ENCODE results near the gene UBR2. TPM values are rescaled to one million over a fixed set of nuclear protein-coding genes. Genes with fewer than 3 reads are reported as not detected.

The UBR2 gene
- total and polyA plus RNA-seq, 2 of the 13 experiments (the other 11 are each of a cell fraction or from before 2014, with no cell fraction given) = 17.6 to 29.3 TPM

DNA sequence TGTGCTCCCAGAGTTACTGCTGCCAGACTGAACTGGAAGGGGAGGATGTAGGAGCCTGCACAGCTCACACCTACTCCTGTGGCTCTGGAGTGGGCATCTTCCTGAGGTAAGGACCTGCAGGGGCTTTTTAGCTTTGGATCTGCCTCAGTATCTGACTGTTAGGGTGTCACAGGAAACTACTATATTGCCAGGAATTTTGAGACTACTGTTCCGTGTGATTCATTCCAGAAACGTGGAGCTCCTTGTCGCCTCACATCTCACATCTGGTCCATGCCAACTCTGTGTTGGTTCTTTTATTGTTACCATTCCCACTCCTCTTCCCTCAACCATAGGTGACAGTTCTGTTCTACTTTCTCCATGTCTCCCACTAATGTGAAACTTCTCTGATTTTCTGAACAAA is 124.5 kb downstream of the UBR2 start:
- Histone ChIP-seq H4K20me1 (ENCODE audit: insufficient read depth, low read length) (no peaks in the 10 kb centered on the region), H3K27ac (ENCODE audit: extremely low read length, insufficient read depth, low read length) (no peak overlapping the region), H3K4me2 (ENCODE audit: low read depth, low read length) (no peak overlapping the region), H2AFZ (ENCODE audit: low read length) (no peak overlapping the region), H3K36me3 (replicated peaks in 1 of 2; ENCODE audit: control insufficient read depth in 1 of 2, insufficient read depth in 2 of 2, low read length in 2 of 2) (peaks cover 27 to 64% of the 10 kb centered on the region in 2 experiments), H3K9ac (ENCODE audit: insufficient read depth, low read depth, low read length) (no peak overlapping the region), H3K27me3 (ENCODE audit: control insufficient read depth in 1 of 2, insufficient read depth in 2 of 2, low read length in 2 of 2) (no peaks in the 10 kb centered on the region), H3K4me3 (replicated peaks in 1 of 3; ENCODE audit: insufficient read depth in 1 of 3, low read depth in 2 of 3, low read length in 3 of 3) (no peak overlapping the region), H3K9me3 (ENCODE audit: low read length) (no peaks in the 10 kb centered on the region), H3K4me1 (ENCODE audit: insufficient read depth, low read length) (no peaks in the 10 kb centered on the region), H3K79me2 (ENCODE audit: insufficient read depth, low read length) (no peaks in the 10 kb centered on the region)
- FAIRE-seq (no peak), ATAC-seq (no peak), DNase-seq (ENCODE audit: low spot score) (no peak)
- POLR2A ChIA-PET = no interaction called here
- CTCF ChIA-PET (ENCODE audit: low intra/inter-chr PET ratio, low total read pairs) = no interaction called here
- in situ Hi-C loops (cut with HindIII; ENCODE audit: extremely low pct_ligation_motif_present, low pct_unique_long_range_greater_than_20kb) (no loop called here), intact Hi-C loops (cut with micrococcal nuclease; ENCODE audit: unreplicated experiment) (no loop called here)
- TF ChIP-seq BCL3 (CRISPR knock-in tag; IDR thresholded peaks at IDR 0.05) (no peak), REL (CRISPR knock-in tag; conservative IDR thresholded peaks at IDR 0.05) (no peak)
- 95% methylated on average over 3 of the region's 3 CpGs for WGBS (ENCODE audit: low lambda C conversion rate)
- BruUV-seq (replicated peaks) = no TSS peak

DNA sequence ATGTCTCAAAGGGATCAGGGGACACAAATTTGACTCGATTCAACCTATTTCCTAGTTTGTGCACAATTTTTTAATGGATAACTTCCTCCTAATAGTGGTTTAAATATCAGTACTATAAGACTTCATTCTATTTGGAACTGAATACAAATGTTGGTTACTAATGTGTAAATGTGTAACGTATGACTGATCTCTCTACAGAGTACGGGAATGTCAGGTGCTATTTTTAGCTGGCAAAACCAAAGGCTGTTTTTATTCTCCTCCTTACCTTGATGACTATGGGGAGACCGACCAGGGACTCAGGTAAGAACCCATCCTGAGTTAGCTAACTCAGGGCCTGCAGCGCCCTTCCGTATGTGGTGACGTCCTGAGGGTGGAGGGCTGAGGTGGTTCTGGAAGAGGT is 125.5 kb downstream of the UBR2 start:
- ATAC-seq (no peak), FAIRE-seq (peak; percentile 44), DNase-seq (ENCODE audit: low spot score) (no peak)
- in situ Hi-C loops (cut with HindIII; ENCODE audit: extremely low pct_ligation_motif_present, low pct_unique_long_range_greater_than_20kb) = no loop called here
- POLR2A ChIA-PET = no interaction called here
- CTCF ChIA-PET (ENCODE audit: low intra/inter-chr PET ratio, low total read pairs) = no interaction called here
- Histone ChIP-seq H3K9ac (ENCODE audit: insufficient read depth, low read depth, low read length) (no peak overlapping the region), H3K9me3 (ENCODE audit: low read length) (no peaks in the 10 kb centered on the region), H3K27me3 (ENCODE audit: control insufficient read depth in 1 of 2, insufficient read depth in 2 of 2, low read length in 2 of 2) (no peaks in the 10 kb centered on the region), H3K4me1 (ENCODE audit: insufficient read depth, low read length) (no peaks in the 10 kb centered on the region), H3K4me2 (ENCODE audit: low read depth, low read length) (no peak overlapping the region), H4K20me1 (ENCODE audit: insufficient read depth, low read length) (no peaks in the 10 kb centered on the region), H3K36me3 (replicated peaks in 1 of 2; ENCODE audit: control insufficient read depth in 1 of 2, insufficient read depth in 2 of 2, low read length in 2 of 2) (peaks cover 23 to 64% of the 10 kb centered on the region in 2 experiments), H3K27ac (ENCODE audit: extremely low read length, insufficient read depth, low read length) (no peak overlapping the region), H3K79me2 (ENCODE audit: insufficient read depth, low read length) (no peaks in the 10 kb centered on the region), H2AFZ (ENCODE audit: low read length) (no peak overlapping the region), H3K4me3 (replicated peaks in 1 of 3; ENCODE audit: insufficient read depth in 1 of 3, low read depth in 2 of 3, low read length in 3 of 3) (no peak overlapping the region)
- BruUV-seq (replicated peaks) = no TSS peak
- intact Hi-C loops (cut with micrococcal nuclease; ENCODE audit: unreplicated experiment) = no loop called here
- no peak for TF ChIP-seq DRAP1 (CRISPR knock-in tag; IDR thresholded peaks at IDR 0.05)
- no peak for TF ChIP-seq HOXA9 (CRISPR knock-in tag; IDR thresholded peaks at IDR 0.05; ENCODE audit: borderline replicate concordance)
- TF ChIP-seq, protein P1, sequence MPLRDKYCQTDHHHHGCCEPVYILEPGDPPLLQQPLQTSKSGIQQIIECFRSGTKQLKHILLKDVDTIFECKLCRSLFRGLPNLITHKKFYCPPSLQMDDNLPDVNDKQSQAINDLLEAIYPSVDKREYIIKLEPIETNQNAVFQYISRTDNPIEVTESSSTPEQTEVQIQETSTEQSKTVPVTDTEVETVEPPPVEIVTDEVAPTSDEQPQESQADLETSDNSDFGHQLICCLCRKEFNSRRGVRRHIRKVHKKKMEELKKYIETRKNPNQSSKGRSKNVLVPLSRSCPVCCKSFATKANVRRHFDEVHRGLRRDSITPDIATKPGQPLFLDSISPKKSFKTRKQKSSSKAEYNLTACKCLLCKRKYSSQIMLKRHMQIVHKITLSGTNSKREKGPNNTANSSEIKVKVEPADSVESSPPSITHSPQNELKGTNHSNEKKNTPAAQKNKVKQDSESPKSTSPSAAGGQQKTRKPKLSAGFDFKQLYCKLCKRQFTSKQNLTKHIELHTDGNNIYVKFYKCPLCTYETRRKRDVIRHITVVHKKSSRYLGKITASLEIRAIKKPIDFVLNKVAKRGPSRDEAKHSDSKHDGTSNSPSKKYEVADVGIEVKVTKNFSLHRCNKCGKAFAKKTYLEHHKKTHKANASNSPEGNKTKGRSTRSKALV (CRISPR knock-in tag; IDR thresholded peaks at IDR 0.05) = no peak
- TF ChIP-seq, protein P2, sequence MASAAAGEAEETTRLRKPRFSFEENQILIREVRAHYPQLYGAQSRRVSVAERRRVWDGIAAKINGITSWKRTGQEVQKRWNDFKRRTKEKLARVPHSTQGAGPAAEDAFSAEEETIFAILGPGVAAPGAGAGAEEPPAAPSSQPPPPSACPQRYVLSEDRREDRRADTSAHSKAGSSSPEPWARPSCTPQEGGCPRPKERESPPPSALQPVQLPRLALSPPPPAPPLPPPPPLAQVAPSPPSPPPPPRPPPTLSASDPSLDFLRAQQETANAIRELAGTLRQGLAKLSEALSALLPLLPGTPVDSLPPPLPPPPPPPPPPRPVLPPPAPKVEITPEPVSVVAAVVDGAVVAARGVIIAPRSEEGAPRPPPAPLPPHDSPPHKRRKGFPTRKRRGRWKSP (CRISPR knock-in tag; IDR thresholded peaks at IDR 0.05) = no peak
- TF ChIP-seq PHB2 (IDR thresholded peaks at IDR 0.05; ENCODE audit: partially characterized antibody) = no peak
- no peak for TF ChIP-seq ZNF234 (CRISPR knock-in tag; conservative IDR thresholded peaks at IDR 0.05)
- no peak for TF ChIP-seq ZNF670 (CRISPR knock-in tag; IDR thresholded peaks at IDR 0.05; ENCODE audit: borderline replicate concordance)
- TF ChIP-seq FOXA1 (IDR thresholded peaks at IDR 0.05) = no peak
- TF ChIP-seq FOXA1 (CRISPR knock-in tag; IDR thresholded peaks at IDR 0.05) = no peak
- TF ChIP-seq FOXA3 (CRISPR knock-in tag; IDR thresholded peaks at IDR 0.05) = no peak
- 96% methylated on average over 7 of the region's 7 CpGs for WGBS (ENCODE audit: low lambda C conversion rate)
